Measurements from ENCODE around the gene SMARCB1.

SMARCB1 gene

DNA sequence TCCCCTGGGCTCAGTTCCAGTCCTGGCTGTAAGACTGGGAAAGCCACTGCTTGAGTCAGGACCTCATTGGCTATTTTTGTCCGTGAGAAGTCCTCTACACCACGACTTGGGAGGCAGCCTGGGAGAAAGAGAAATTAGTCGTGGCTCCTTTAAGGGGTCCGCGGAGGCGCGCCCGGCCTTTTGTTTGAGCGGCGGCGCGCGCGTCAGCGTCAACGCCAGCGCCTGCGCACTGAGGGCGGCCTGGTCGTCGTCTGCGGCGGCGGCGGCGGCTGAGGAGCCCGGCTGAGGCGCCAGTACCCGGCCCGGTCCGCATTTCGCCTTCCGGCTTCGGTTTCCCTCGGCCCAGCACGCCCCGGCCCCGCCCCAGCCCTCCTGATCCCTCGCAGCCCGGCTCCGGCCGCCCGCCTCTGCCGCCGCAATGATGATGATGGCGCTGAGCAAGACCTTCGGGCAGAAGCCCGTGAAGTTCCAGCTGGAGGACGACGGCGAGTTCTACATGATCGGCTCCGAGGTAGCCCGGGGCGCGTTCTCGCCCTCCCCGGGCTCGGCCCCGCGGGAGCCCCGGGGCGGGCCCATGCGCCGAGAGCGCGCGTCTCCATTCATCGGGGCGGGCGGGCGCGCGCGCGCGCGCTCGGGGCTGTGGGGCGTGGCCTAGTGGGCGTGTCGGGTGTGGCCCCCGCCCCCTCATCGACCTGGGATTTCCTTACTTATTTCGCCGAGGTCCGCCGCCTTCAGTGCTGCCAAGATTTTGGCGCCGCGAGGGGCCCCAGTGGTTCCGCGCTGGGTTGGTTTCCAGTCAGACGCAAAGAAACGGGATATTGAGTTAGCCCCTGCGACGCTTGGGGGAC is at the start of gene SMARCB1:
TSS of gene SMARCB1 (plus strand) at position 215 of the 848 bp plus-strand sequence. CDS start at position 419, 204 bp downstream.
- peak; percentile 95 for DNase-seq

DNA sequence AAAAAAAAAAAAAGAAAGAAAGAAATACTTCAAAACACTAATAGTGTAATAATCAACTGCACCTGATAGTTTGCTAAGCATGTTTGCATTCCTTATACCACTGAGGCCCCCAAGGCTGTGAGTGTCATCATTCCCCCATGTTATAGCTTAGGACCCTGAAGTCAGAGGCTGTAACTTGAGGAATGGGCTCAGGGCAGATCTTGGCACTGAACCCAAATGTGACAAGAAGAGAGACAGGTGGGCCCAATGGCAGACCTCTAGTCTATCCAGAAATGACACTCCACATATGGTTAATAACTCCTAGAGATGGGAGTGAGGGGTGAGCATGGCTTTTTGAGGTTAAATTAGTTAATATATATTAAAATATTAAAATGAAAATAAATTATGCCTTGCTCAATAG is 49.1 kb upstream of the SMARCB1 start:
- no peak for DNase-seq

DNA sequence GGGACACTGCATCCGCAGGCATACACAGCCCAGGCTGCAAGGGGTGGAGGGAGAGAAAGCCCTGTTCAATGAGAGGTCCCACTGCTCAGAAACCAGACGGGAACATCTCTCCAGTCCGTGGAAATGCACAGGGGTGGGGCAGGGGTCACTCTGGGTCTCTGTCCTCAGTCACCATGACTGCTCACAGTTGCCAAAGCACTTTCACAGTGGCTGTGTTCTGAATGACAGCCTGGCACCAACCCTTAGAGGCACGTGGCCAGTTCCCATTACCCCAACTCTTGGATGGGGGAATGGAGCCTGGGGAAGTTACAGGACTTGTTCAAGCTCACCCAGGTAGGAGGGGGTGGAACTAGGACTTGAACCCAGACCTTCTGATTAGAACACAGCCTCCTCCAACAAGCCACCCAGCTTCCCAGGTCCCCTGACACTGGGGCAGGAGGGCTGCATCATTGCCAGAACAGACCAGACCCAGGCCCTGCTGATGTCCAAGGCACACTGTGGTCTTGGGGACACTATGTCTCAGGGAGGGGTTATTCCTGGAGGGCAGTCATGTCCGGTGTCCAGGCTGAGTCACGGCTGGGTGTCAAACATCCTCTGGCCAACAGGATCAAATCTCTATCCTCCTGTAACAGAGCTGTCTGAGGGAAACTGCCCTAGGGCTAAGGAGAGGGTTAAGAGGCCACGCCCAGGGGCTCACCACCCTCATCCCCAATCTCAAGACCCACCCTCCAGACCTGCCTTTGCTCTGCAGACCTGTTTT is 44.1 kb upstream of the SMARCB1 start:
- no peak for DNase-seq

DNA sequence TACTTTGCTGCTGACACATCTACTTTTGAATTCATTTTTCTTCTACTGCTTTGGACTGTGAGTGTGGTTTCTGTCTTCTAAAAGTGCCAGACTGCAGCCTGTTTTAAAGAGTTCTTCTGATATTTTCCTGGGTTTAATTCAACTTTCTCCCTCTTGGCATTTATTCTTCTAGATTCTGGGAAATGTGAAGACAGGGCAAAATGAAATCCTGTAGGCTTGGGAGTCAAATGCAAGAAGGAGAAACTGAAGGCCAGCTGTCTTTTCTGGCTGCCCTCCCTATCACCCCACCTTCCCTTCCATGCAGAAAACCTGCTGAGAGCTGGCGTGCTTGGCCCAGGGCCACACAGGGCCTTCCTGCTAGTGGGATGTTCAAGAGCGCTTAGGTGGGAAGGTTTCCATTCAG is 43.5 kb upstream of the SMARCB1 start:
- peak; percentile 81 for DNase-seq

DNA sequence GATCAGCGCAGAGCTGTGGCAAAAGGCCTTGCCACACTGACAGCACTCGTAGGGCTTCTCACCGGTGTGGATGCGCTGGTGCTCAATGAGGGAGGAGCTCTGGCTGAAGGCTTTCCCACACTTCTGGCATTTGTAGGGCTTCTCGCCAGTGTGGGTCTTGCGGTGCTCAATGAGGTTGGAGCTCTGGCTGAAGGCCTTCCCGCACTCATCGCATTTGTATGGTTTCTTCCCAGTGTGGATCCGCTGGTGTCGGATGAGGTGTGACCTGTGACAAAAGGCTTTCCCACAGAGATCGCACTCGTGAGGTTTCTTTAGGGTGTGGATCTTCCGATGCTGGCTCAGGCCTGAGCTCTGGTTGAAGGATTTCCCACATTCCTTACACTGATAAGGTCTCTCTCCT is 42.8 kb upstream of the SMARCB1 start:
- no peak for DNase-seq

DNA sequence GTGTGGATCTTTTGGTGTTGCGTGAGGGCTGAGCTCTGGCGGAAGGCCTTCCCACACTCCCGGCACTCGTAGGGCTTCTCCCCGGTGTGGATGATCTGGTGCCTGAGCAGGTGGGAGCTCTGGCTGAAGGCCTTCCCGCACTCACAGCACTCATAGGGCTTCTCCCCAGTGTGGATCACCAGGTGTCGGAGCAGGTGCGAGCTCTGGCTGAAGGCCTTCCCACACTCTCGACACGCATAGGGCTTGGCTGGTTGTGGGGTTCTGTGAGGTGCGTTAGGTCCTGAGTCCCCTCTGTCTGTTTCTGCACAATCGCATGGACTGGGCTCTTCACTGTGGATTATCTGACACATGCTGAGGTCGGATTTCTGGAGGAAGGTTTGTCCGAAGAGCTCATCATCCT is 42.3 kb upstream of the SMARCB1 start:
- DNase-seq = no peak

DNA sequence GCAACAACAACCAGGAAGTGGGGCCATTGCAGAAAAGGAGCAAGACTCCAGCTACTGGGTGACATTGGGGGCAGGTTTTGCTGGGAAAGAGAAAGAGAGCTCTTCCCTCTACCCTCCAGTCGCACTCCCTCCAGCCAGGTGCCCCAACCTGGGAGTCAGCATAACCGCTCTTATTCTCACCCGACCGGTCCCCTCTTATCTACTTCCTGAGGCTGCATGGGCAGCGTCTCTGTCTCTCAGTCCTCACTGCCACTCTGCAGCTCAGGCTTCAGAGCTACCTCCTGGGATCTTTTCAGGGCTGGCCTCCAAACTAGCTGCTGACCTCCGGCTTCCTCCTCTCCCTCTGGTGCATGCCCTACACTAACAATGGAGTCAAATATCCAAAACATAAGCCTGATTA is 41.0 kb upstream of the SMARCB1 start:
- DNase-seq = no peak

DNA sequence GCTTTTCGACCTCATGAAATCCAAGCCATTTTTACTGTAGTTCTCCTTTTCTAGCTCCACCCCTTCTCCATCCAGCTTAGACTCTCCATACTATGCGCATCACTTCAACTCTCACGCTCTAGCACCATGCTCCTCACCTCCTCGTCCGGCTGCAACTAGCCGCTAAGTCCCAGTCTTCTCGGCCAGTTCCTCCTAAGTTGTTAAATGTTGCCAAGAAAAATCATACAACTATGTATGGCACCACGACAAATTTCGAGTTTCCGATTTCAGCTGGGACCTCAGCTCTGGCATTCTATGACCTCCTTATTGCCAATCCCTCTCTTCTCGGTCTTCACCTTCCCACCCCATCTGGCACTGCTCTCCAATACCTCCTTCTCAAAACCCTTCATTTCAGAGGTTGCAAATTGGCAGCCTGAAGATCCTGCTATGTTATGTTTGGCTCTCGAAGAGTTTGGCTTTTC is 36.9 kb upstream of the SMARCB1 start:
- DNase-seq = peak; percentile 68

DNA sequence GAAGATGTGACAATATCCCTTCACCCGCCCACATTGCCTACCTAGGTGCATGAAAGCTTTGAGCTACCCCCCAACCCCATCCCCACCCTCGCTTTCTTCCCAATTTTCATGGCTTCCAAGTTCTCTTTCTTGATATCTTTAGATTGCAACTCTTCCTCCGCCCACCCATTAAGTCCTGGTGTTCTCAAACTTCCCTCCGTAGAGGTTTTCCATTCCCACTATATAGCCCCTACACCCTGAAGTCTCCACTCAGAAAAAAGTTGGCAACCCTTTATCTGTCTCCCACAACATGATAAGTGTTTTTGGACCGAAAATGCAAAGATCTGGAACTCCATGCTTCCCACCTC is 36.4 kb upstream of the SMARCB1 start:
- DNase-seq = peak; percentile 64

DNA sequence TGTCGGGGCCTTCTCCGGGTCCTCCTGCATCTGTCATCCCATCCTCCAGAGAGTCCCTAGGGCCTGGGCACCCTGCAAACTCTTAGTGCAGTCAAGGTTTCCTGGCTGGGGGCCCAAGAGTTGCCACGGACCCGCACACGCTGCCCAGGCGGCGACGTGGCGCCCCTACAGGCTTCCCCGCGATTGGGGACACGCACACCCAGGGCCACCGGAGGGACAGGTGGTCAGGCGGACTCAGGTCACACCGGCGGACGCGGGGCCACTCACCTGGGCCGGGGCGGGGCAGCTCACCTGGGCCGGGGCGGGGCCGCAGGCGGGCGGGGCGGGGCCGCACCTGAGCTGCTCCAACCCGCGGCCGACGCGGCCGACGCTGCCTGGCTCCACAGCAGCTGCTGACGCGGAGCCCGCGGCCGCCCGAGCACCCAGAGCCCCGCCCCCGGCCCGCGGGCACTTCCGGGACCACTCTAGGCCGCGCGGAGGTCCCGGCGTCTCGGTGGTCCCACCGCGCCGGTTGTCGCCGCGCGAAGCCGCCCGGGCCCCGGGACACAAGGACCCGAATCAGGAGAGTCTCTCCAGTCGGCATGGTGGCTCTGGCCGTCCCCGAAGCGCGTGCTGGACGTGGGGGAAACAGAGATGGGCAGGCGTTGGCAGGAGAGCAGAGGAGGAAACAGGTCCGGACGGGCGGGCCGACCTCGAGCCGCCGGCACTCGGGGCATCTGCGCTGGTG is 35.9 kb upstream of the SMARCB1 start, which contains the start of gene ZNF70:
TSS of gene ZNF70 (minus strand) at position 399 of the 727 bp plus-strand sequence. CDS start 5,972 bp downstream, outside the sequence.
- peak; percentile 92 for DNase-seq

DNA sequence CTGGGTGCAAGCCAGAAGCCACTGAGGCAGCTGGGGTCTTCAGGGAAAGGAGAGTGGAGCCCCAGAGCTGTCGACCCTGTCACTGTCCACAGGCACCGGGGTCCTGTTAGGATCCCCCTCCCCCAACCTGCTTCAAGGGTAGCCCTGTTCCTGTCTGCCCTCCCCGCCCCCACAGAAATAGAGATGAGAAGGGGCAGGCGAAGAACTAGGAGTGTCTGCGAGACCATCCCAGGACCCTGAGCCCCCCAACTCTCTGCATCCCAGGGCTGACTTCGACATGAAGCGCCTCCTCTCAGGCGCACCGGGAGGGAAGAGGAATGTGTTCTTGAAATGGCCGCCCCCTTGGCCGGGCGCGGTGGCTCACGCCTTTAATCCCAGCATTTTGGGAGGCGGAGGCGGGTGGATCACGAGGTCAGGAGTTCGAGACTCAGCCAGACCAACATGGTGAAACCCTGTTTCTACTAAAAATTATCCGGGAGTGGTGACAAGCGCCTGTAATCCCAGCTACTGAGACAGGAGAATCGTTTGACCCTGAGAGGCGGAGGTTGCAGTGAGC is 35.2 kb upstream of the SMARCB1 start:
- no peak for DNase-seq

DNA sequence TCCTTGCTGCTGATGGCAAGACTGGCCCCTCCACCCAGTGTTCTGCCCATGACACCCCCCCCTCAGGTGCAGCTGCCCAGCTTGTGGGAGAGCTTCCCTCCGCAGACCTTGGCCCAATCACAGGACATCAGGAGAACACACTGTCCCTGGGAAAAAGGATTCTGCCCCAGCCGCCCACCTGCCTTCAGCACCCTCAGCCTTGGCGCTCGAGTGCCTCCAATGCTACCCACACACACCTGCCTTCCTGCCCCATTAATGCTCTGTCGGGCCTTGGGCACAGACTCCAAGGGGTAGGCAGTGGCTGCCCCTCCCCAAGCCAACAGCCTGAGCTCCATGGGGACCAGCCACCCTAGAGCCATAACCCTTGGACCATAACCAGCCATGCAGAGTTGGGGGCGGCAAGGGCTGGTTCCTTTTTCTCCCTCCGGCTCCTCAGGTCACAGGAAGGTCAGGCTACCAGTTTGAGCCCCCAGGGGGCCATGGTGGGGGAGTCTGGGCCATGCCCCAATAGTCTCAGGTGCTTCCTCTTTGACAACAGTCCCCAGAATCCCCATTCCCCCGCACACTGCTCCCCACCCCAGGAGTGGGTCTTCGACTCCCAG is 34.6 kb upstream of the SMARCB1 start:
- DNase-seq = no peak

DNA sequence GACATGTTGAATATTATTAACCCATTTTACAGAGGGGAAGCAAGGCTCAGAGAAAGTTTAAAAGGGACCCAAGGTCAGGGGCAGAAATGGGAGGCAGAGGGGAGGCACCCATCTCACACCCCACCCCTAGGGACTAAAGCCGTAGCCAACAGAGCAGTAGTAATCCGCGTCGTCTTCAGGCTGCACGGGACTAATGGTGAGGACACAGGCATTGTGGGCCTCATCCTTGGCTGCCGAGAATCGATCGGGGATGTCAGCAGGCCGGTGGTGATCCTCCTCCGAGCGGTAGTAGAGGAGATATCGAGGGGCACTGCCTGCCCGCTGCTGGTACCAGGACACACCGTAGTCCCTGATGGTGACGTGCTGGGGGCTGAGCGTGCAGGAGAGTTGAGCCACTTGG is 34.0 kb upstream of the SMARCB1 start:
- no peak for DNase-seq

DNA sequence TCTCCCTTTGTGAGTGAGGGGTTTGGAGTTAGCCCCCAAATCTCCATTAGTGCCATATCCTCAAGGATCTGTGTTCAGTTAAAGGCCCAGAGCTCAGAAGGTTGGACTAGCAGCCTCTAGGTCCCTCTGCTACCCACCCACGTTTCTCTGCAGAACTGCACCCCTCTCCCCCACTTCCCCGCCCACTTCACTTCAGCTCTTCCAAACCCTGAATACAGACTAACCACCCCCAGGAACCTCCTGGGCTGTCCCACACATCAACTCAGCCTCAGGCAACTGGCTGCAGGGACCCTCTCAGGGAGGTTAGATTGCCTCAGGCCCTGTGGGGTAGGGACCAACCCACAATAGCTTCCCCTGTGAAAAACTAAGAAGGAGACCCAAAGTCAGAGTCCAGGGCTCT is 33.4 kb upstream of the SMARCB1 start:
- DNase-seq = no peak

DNA sequence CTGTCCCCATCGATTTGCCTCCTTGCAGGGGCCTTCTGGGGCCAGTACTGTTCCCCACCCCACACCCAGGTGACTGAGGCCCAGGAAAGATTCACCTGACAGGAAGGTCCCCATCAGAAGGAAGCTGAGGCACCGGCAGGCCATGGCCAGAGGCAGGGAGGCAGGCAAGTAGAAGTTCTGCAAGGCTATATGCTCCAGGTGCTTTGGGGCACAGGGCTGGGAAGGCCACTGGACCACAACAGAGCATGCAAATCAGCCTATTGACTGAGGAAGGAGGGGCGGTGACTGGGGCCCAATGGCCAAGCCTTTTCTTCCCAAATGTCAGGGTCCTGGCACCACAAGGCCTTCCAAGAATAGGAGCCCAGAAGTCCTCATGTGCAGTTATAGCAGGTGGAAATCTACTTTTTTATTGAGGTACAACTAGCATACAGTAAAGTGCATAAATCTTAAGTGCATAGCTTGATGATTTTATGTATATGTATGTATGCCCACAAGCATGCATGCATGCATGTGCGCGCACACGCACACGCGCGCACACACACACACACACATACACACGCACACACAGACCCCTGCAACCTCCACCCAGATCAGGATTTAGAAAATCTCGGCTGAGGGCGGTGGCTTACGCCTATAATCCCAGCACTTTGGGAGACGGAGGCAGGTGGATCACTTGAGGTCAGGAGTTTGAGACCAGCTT is 32.4 kb upstream of the SMARCB1 start, which contains the start of gene VPREB3:
TSS of gene VPREB3 (minus strand) at position 206 of the 700 bp plus-strand sequence. CDS start at position 144, 62 bp downstream.
- DNase-seq = no peak

DNA sequence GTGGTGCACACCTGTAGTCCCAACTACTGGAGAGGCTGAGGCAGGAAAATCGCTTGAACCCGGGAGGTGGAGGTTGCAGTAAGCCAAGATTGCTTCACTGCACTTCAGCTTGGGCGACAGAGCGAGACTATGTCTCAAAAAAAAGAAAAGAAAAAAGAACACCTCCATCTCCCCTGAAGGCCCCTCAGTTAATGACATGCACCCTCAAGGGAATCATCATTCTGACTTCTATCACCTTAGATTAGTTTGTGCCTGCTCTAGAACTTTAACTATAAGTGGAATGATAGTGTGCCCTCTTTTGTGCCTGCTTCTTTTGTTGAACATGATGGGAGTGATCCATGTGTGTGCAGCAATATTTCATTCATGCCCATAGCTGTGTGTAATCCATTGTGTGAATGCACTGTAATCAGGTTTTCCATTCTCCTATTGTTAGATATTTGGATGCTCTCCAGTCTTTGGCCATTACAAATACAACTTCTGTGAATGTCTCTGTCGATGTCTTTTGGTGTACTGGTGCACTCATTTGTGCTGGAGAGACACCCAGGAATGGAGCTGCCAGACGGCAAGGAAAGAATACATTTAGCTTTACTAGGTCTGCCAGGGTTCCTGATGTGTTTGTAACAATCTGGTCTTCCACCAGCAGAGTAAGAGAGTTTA is 31.7 kb upstream of the SMARCB1 start:
- no peak for DNase-seq

DNA sequence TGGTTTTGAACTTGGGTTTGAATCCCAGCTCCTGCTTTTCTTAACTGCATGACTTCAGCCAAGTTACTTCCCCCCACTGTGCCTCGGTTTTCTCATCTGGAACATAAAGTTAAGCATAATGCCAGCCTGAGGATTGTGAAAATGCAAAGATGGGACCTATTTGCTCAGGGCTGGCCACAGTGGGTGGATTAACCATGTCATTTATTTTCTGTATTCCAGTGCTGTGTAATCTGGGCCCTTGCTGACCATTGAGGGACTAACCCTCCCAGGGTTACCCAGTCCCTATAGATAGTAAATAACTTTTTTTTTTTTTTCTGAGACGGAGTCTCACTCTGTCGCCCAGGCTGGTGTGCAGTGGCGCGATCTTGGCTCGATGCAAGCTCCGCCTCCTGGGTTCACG is 31.1 kb upstream of the SMARCB1 start:
- DNase-seq = no peak

DNA sequence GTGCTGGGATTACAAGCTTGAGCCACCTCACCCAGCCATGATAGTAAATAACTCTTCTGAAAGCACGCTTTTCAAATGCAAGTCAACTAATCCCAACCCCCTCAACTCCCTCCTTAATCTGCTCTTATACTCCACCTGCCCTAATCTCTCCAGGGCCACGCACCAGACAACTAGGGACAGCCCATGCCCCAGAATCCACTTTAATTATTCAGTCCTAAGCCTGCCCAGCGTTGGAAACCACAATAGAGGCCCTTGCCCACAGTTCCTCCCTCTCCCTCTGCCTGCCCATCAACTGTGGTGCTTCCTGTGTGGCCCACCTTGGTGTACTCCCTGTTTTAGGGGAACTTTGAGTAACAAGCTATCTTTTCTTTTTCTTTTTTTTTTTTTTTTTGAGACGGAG is 29.9 kb upstream of the SMARCB1 start:
- no peak for DNase-seq

DNA sequence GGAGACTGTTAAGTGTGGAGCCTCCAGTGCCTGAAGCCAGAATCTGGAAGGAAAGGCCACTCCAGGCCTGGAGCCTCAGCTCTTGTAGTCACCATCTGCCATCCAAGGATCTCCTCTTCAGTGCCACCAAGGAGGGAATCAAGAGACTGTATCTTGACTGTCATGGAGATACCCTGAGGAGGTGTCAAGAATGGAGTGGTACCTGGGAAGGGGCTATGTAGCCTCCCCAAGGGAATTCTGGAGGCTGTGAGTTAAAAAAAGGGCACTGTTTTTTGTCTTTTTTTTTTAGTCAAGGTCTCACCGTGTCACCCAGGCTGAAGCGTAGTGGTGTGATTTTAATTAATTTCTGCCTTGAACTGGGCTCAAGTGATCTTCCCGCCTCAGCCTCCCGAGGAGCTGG is 27.2 kb upstream of the SMARCB1 start:
- DNase-seq = no peak

DNA sequence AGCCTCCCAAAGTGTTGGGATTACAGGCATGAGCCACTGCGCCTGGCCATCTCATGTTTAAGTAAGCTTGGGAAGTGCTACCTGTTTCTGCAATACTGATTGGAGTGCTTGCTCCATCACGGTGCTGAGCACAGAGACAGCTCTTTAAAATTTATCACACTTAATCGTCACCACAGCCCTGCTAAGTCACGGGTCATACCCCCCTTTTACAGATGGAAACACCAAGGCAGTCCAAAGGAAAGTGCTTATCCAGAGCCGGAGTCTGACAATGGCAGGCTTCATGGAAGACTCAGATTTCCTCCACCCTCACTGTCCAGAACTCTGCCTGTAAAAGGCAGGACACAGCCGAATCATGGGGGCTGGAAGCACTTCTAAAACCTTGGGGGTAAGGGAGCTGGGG is 26.7 kb upstream of the SMARCB1 start:
- no peak for DNase-seq
